ENCODE results near the gene TSGA10IP.

The TSGA10IP gene

DNA sequence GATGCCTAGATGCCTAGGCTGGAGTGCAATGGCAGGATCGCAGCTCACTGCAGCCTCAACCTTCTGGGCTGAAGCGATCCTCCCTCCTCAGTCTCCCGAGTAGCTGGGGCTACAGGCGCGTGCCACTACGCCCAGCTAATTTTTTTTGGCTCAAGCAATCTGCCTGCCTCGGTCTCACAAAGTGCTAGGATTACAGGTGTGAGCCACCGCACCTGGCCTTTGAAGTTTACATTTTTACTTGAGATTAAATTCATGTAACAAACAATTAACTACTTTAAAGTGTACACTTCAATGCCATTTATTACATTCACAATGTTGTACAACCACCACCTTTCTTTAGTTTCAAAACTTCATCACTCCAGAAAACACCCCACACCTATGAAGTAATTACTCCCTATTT lies 41.6 kb upstream of the TSGA10IP start:
- Histone ChIP-seq H3K4me1 (ENCODE audit: insufficient read depth, low read length, severe bottlenecking) (peaks cover 19% of the 10 kb centered on the region), H3K9ac (ENCODE audit: low read length) (no peak overlapping the region), H3K4me3 (ENCODE audit: low read depth, low read length, poor library complexity, severe bottlenecking) (no peak overlapping the region), H3K9me2 (ENCODE audit: low read depth, low read length) (no peaks in the 10 kb centered on the region), H3K27me3 (ENCODE audit: insufficient read depth, low read length) (peaks cover 8% of the 10 kb centered on the region; the same call in 1 of the 2 replicates), H3K4me2 (ENCODE audit: low read length) (no peak overlapping the region), H3K27ac (ENCODE audit: low read depth, low read length, poor library complexity, severe bottlenecking) (no peak overlapping the region), H3K36me3 (ENCODE audit: insufficient read depth, low read length) (no peaks in the 10 kb centered on the region), H3F3A (ENCODE audit: insufficient read depth, low read length) (no peaks in the 10 kb centered on the region), H4K20me1 (ENCODE audit: insufficient read depth, low read length) (no peaks in the 10 kb centered on the region), H3K9me3 (ENCODE audit: low read length) (no peaks in the 10 kb centered on the region), H2AFZ (ENCODE audit: low read length) (no peak overlapping the region), H3K79me2 (ENCODE audit: insufficient read depth, low read length) (no peaks in the 10 kb centered on the region)
- TF ChIP-seq CTCF (IDR thresholded peaks at IDR 0.05; ENCODE audit: low read length) (no peak), EZH2 (IDR thresholded peaks at IDR 0.05; ENCODE audit: borderline replicate concordance, low read length) (no peak)

DNA sequence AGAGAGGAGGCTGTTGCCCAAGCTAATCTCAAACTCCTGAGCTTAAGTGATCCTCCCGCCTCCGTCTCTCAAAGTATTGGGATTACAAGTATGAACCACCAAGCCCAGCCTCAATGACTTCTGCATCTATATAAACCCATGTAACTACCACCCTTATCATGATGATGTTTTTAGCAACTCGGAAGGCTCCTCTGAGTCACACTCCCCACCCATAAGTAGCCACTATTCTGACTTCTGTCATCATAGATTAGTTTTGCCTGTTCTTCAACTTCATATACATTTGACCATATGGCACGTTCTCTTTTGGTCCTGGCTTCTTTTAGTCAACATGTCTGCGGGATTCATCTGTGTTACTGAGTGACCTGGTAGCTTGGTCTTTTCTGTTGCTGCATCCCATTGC lies 38.7 kb upstream of the TSGA10IP start:
- Histone ChIP-seq H3K4me2 (ENCODE audit: low read length) (no peak overlapping the region), H3K9me3 (ENCODE audit: low read length) (no peaks in the 10 kb centered on the region), H4K20me1 (ENCODE audit: insufficient read depth, low read length) (no peaks in the 10 kb centered on the region), H3K36me3 (ENCODE audit: insufficient read depth, low read length) (no peaks in the 10 kb centered on the region), H3K27ac (ENCODE audit: low read depth, low read length, poor library complexity, severe bottlenecking) (no peak overlapping the region), H3K9ac (ENCODE audit: low read length) (no peak overlapping the region), H3K27me3 (ENCODE audit: insufficient read depth, low read length) (peaks cover 12% of the 10 kb centered on the region), H3F3A (ENCODE audit: insufficient read depth, low read length) (no peaks in the 10 kb centered on the region), H3K79me2 (ENCODE audit: insufficient read depth, low read length) (no peaks in the 10 kb centered on the region), H3K4me1 (ENCODE audit: insufficient read depth, low read length, severe bottlenecking) (no peaks in the 10 kb centered on the region), H3K4me3 (ENCODE audit: low read depth, low read length, poor library complexity, severe bottlenecking) (no peak overlapping the region), H3K9me2 (ENCODE audit: low read depth, low read length) (no peaks in the 10 kb centered on the region), H2AFZ (ENCODE audit: low read length) (no peak overlapping the region)
- no peak for TF ChIP-seq EZH2 (IDR thresholded peaks at IDR 0.05; ENCODE audit: borderline replicate concordance, low read length)
- no peak for TF ChIP-seq CTCF (IDR thresholded peaks at IDR 0.05; ENCODE audit: low read length)

- H3K27me3 ChIP-seq (ENCODE audit: insufficient read depth, low read length) = peaks cover 12% of the 10 kb centered on the region
- H3K9me2 ChIP-seq (ENCODE audit: low read depth, low read length) = no peaks in the 10 kb centered on the region
- TF ChIP-seq EZH2 (IDR thresholded peaks at IDR 0.05; ENCODE audit: borderline replicate concordance, low read length) (no peak), CTCF (IDR thresholded peaks at IDR 0.05; ENCODE audit: low read length) (no peak)
- H3K9ac ChIP-seq (ENCODE audit: low read length) = no peak overlapping the region
- no peaks in the 10 kb centered on the region for H3K36me3 ChIP-seq (ENCODE audit: insufficient read depth, low read length)
- no peak overlapping the region for H3K27ac ChIP-seq (ENCODE audit: low read depth, low read length, poor library complexity, severe bottlenecking)
- no peaks in the 10 kb centered on the region for H4K20me1 ChIP-seq (ENCODE audit: insufficient read depth, low read length)
- no peaks in the 10 kb centered on the region for H3K4me1 ChIP-seq (ENCODE audit: insufficient read depth, low read length, severe bottlenecking)
- H3F3A ChIP-seq (ENCODE audit: insufficient read depth, low read length) = no peaks in the 10 kb centered on the region
- H3K4me2 ChIP-seq (ENCODE audit: low read length) = no peak overlapping the region
- no peak overlapping the region for H2AFZ ChIP-seq (ENCODE audit: low read length)
- no peaks in the 10 kb centered on the region for H3K9me3 ChIP-seq (ENCODE audit: low read length)
- no peaks in the 10 kb centered on the region for H3K79me2 ChIP-seq (ENCODE audit: insufficient read depth, low read length)
- no peak overlapping the region for H3K4me3 ChIP-seq (ENCODE audit: low read depth, low read length, poor library complexity, severe bottlenecking)
Measured at GRCh38 chr11:65907878-65908277, 37.4 kb upstream of the TSGA10IP start.
